A673 (cell line): ENCODE data around the gene TNS4.
A peak's percentile ranks its signal among the peaks of the same experiment; 100 is the strongest.

Experiments
- EZH2 ChIP-seq: fragments of 200-600 bp; sonication (generic); IDR thresholded peaks from 2 replicates; pipeline ENCODE4 v1.6.1; 2017; ENCODE audit warnings: borderline replicate concordance, low read depth, mild to moderate bottlenecking, mixed read lengths, antibody characterized with exemption, low read length; ENCODE audit not compliant: poor library complexity, severe bottlenecking
- TF ChIP-seq, protein P1 (sequence below): fragments of 300-800, 200-600 bp; sonication (generic); conservative IDR thresholded peaks from 2 replicates; pipeline ENCODE4 v1.5.1; 2017; ENCODE audit warnings: low read depth, mild to moderate bottlenecking, antibody characterized with exemption, low read length, moderate library complexity, mixed read lengths

- TF ChIP-seq, protein P1, sequence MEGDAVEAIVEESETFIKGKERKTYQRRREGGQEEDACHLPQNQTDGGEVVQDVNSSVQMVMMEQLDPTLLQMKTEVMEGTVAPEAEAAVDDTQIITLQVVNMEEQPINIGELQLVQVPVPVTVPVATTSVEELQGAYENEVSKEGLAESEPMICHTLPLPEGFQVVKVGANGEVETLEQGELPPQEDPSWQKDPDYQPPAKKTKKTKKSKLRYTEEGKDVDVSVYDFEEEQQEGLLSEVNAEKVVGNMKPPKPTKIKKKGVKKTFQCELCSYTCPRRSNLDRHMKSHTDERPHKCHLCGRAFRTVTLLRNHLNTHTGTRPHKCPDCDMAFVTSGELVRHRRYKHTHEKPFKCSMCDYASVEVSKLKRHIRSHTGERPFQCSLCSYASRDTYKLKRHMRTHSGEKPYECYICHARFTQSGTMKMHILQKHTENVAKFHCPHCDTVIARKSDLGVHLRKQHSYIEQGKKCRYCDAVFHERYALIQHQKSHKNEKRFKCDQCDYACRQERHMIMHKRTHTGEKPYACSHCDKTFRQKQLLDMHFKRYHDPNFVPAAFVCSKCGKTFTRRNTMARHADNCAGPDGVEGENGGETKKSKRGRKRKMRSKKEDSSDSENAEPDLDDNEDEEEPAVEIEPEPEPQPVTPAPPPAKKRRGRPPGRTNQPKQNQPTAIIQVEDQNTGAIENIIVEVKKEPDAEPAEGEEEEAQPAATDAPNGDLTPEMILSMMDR, result peak; percentile 46
- TF ChIP-seq EZH2, result no peak
These were observed 51.2 kb downstream of the TNS4 start for GRCh38 chr17:40450175-40450574.
